HepG2 (cell line): ENCODE data around the gene ZFYVE26. TPM values are rescaled to one million over a fixed set of nuclear protein-coding genes. Genes with fewer than 3 reads are reported as not detected.

Experiments
- ATAC-seq: fragments of 200-7000 bp; cut with Tn5 transposase; 3 replicates; pipeline ENCODE4 v1.9.1; 2020; ENCODE audit warnings: mild to moderate bottlenecking, moderate library complexity
- Bru-seq: library from RNA; stranded (reverse); fragments of 400-500 nt; gene quantifications from one replicate; lab custom pipeline; 2021; lab: Mats Ljungman, UMichigan
- BruChase-seq, 2 experiments: library from RNA; stranded (reverse); fragments of 400-500 nt; gene quantifications; one replicate each; lab custom pipeline; 2021; lab: Mats Ljungman, UMichigan
- BruUV-seq: library from RNA; stranded (reverse); fragments of 400-500 nt; replicated peaks from 2 replicates; lab custom pipeline; 2021; lab: Mats Ljungman, UMichigan
- CTCF ChIA-PET: fragments of 300-600 bp; formaldehyde crosslinking; extraction: SDS; loops from one replicate; lab custom pipeline; 2021; ENCODE audit warnings: low total read pairs, inconsistent platforms, low intra/inter-chr PET ratio; lab: Yijun Ruan, JAX
- POLR2A ChIA-PET: fragments of 350-600 bp; sonication (Branson Sonifier 250); formaldehyde crosslinking; loops from one replicate; lab custom pipeline; 2020; ENCODE audit warnings: antibody characterized with exemption, inconsistent platforms; lab: Yijun Ruan, JAX
- DNase-seq: peaks from one replicate; pipeline ENCODE4 v3.0.0-alpha.2; 2015; ENCODE audit warnings: low spot score
- FAIRE-seq: peaks from 3 replicates; lab custom pipeline; 2011; peaks lifted over from hg19 to GRCh38; lab: Jason Lieb, UNC
- H2AFZ ChIP-seq: one replicate; pipeline ENCODE4 v1.6.1; 2011; ENCODE audit warnings: low read length, inconsistent platforms
- H3K27ac ChIP-seq: fragments of 300-600 bp; 3 replicates; pipeline ENCODE4 v1.8.0; 2011; ENCODE audit warnings: mixed run types, mild to moderate bottlenecking, mixed read lengths, low read length, inconsistent platforms; ENCODE audit not compliant: insufficient read depth; ENCODE audit errors: extremely low read length
- H3K27me3 ChIP-seq, 2 experiments: fragments of 200-600 bp in 1 of 2; 2 replicates in 1 of 2; 3 replicates in 1 of 2; pipeline versions ENCODE4 v1.6.0 to v1.8.0; 2011; ENCODE audit warnings: low read length in 2 of 2, mild to moderate bottlenecking in 2 of 2, moderate library complexity in 2 of 2, inconsistent platforms in 1 of 2; ENCODE audit not compliant: insufficient read depth in 2 of 2, control insufficient read depth in 1 of 2
- H3K36me3 ChIP-seq, 2 experiments: fragments of 200-600 bp in 1 of 2; replicated peaks in 1 of 2; 2 replicates in 1 of 2; 3 replicates in 1 of 2; pipeline versions ENCODE4 v1.5.1 to v1.8.0; 2011; ENCODE audit warnings: low read length in 2 of 2, inconsistent platforms in 1 of 2; ENCODE audit not compliant: insufficient read depth in 2 of 2, control insufficient read depth in 1 of 2
- H3K4me1 ChIP-seq: 2 replicates; pipeline ENCODE4 v1.5.1; 2012; ENCODE audit warnings: low read length, inconsistent platforms; ENCODE audit not compliant: insufficient read depth
- H3K4me2 ChIP-seq: 2 replicates; pipeline ENCODE4 v1.6.0; 2011; ENCODE audit warnings: low read depth, low read length, inconsistent platforms
- H3K4me3 ChIP-seq, 3 experiments: fragments of 200-600 bp in 1 of 3; sonication (generic), shearing (Covaris generic) in 1 of 3; replicated peaks in 1 of 3; 2 replicates each; pipeline ENCODE4 v1.5.1; 2011 to 2016; ENCODE audit warnings: low read length in 3 of 3, inconsistent platforms in 2 of 3, low read depth in 2 of 3, mild to moderate bottlenecking in 2 of 3, control low read depth in 1 of 3, mixed read lengths in 1 of 3; ENCODE audit not compliant: insufficient read depth in 1 of 3
- H3K79me2 ChIP-seq: one replicate; pipeline ENCODE4 v1.6.1; 2011; ENCODE audit warnings: low read length, inconsistent platforms; ENCODE audit not compliant: insufficient read depth
- H3K9ac ChIP-seq: 2 replicates; pipeline ENCODE4 v1.6.0; 2011; ENCODE audit warnings: mild to moderate bottlenecking, low read depth, low read length, inconsistent platforms; ENCODE audit not compliant: insufficient read depth
- H3K9me3 ChIP-seq: 2 replicates; pipeline ENCODE4 v1.5.1; 2012; ENCODE audit warnings: mild to moderate bottlenecking, low read length
- H4K20me1 ChIP-seq: 2 replicates; pipeline ENCODE4 v1.6.0; 2011; ENCODE audit warnings: inconsistent platforms, mild to moderate bottlenecking, low read length, moderate library complexity; ENCODE audit not compliant: insufficient read depth
- DNMT3B ChIP-seq: conservative IDR thresholded peaks from 2 replicates; pipeline ENCODE4 v1.6.1; 2016; ENCODE audit warnings: missing biosample characterization, control low read depth
- RCOR2 ChIP-seq: IDR thresholded peaks from 2 replicates; pipeline ENCODE4 v1.6.1; 2016; ENCODE audit warnings: missing biosample characterization, missing genetic modification reagents
- TOPORS ChIP-seq: sonication (generic); formaldehyde crosslinking; IDR thresholded peaks from 2 replicates; pipeline ENCODE4 v1.8.0; 2023; ENCODE audit warnings: mild to moderate bottlenecking, missing genetic modification reagents
- ZBTB42 ChIP-seq: sonication (generic); formaldehyde crosslinking; IDR thresholded peaks from 2 replicates; pipeline ENCODE4 v1.5.0; 2020; ENCODE audit warnings: mild to moderate bottlenecking, missing genetic modification reagents
- WGBS: methylation state at CpG from one replicate; pipeline ENCODE4 v1.1.6; 2017; ENCODE audit warnings: low lambda C conversion rate; 5-methylcytosine and 5-hydroxymethylcytosine counted together
- in situ Hi-C: cut with HindIII; loops from 2 replicates; pipeline ENCODE4 v1.10.0; 2017; ENCODE audit warnings: low pct_unique_long_range_greater_than_20kb; ENCODE audit not compliant: extremely low pct_ligation_motif_present
- intact Hi-C: fragments of 100-400 bp; cut with micrococcal nuclease; formaldehyde crosslinking; loops from one replicate; pipeline ENCODE4 v1.10.0; 2022; ENCODE audit not compliant: unreplicated experiment
- long read RNA-seq, 2 experiments: library from RNA in 1 of 2; library from polyadenylated mRNA in 1 of 2; stranded (forward) in 1 of 2; unstranded in 1 of 2; transcript quantifications; one replicate each; pipeline ENCODE4 v2.0.0, GENCODE V29; 2019 to 2022
- polyA minus RNA-seq, 3 experiments: library from RNA; depleted of rRNA, polyadenylated mRNA; stranded (reverse); fragments of >200 nt; gene quantifications; 2 replicates each; pipeline ENCODE4 v1.2.3, GENCODE V29; 2011; ENCODE audit warnings: low replicate concordance in 1 of 3
- polyA plus RNA-seq, 8 experiments: library from polyadenylated mRNA; depleted of rRNA in 3 of 8; stranded (reverse) in 7 of 8; unstranded in 1 of 8; fragments of >200 nt; fragmentation: Illumina TruSeq in 4 of 8; extraction: Trizol in 4 of 8; gene quantifications; 2 replicates each; pipeline versions ENCODE4 v1.2.1 to v1.2.3, GENCODE V29; 2011 to 2016; ENCODE audit warnings: low read depth in 4 of 8, missing spikeins in 1 of 8, mixed read lengths in 1 of 8; ENCODE audit not compliant: insufficient read depth in 1 of 8
- total RNA-seq, 5 experiments: library from RNA; depleted of rRNA; stranded (reverse); fragments of >200 nt; fragmentation: Illumina TruSeq; extraction: Trizol; gene quantifications; 2 replicates each; pipeline ENCODE4 v1.2.3, GENCODE V29; 2016; ENCODE audit warnings: low read depth in 1 of 5
- TF ChIP-seq, protein P1 (sequence below): sonication (generic); formaldehyde crosslinking; IDR thresholded peaks from 2 replicates; pipeline ENCODE4 v1.4.0; 2020; ENCODE audit warnings: missing genetic modification reagents, borderline replicate concordance
- TF ChIP-seq, protein P2 (sequence below): sonication (generic); formaldehyde crosslinking; IDR thresholded peaks from 2 replicates; pipeline ENCODE4 v1.4.0; 2020; ENCODE audit warnings: missing genetic modification reagents
- TF ChIP-seq, protein P3 (sequence below): sonication (generic); formaldehyde crosslinking; IDR thresholded peaks from 2 replicates; pipeline ENCODE4 v1.4.0; 2020; ENCODE audit warnings: missing genetic modification reagents, borderline replicate concordance

ZFYVE26 gene
- total RNA-seq (2016; rRNA removed; fragmentation: Illumina TruSeq; extraction: Trizol), result 16.4 and 18.0 TPM in 2 replicates
- total RNA-seq (2016; cell fraction: cytosol; rRNA removed; fragmentation: Illumina TruSeq; extraction: Trizol; ENCODE audit: low read depth), result 3.4 and 3.6 TPM in 2 replicates
- total RNA-seq (2016; cell fraction: insoluble cytoplasmic fraction; rRNA removed; fragmentation: Illumina TruSeq; extraction: Trizol), result 15.6 and 15.9 TPM in 2 replicates
- total RNA-seq (2016; cell fraction: membrane; rRNA removed; fragmentation: Illumina TruSeq; extraction: Trizol), result 4.8 and 5.2 TPM in 2 replicates
- 23.2 and 23.5 TPM in 2 replicates for total RNA-seq (2016; cell fraction: nucleus; rRNA removed; fragmentation: Illumina TruSeq; extraction: Trizol)
- 12.4 and 13.6 TPM in 2 replicates for polyA plus RNA-seq (2011; rRNA removed)
- polyA plus RNA-seq (2011; cell fraction: cytosol; rRNA removed), result 5.0 and 5.6 TPM in 2 replicates
- 19.4 and 19.5 TPM in 2 replicates for polyA plus RNA-seq (2011; cell fraction: nucleus; rRNA removed)
- 5.7 and 6.8 TPM in 2 replicates for polyA plus RNA-seq (2012)
- polyA plus RNA-seq (2016; cell fraction: cytosol; fragmentation: Illumina TruSeq; extraction: Trizol; ENCODE audit: low read depth), result 0.43 and 0.49 TPM in 2 replicates
- polyA plus RNA-seq (2016; cell fraction: insoluble cytoplasmic fraction; fragmentation: Illumina TruSeq; extraction: Trizol; ENCODE audit: low read depth), result 6.8 and 9.9 TPM in 2 replicates
- polyA plus RNA-seq (2016; cell fraction: membrane; fragmentation: Illumina TruSeq; extraction: Trizol; ENCODE audit: low read depth), result 1.2 and 1.4 TPM in 2 replicates
- 11.4 and 12.6 TPM in 2 replicates for polyA plus RNA-seq (2016; cell fraction: nucleus; fragmentation: Illumina TruSeq; extraction: Trizol; ENCODE audit: insufficient read depth, low read depth)
- 39.2 and 58.0 TPM in 2 replicates for polyA minus RNA-seq (2011; rRNA and poly(A)+ RNA removed; ENCODE audit: low replicate concordance)
- 11.1 and 11.2 TPM in 2 replicates for polyA minus RNA-seq (2011; cell fraction: cytosol; rRNA and poly(A)+ RNA removed)
- polyA minus RNA-seq (2011; cell fraction: nucleus; rRNA and poly(A)+ RNA removed), result 52.7 and 79.7 TPM in 2 replicates
- Bru-seq, nascent RNA, result percentile 69 among the genes with signal in this experiment
- BruChase-seq, experiment 1, labeled RNA remaining after a 6-hour chase, result percentile 73 among the genes with signal in this experiment
- BruChase-seq, experiment 2, labeled RNA remaining after a 2-hour chase, result percentile 73 among the genes with signal in this experiment
- long read RNA-seq, experiment 1, partial matches to known transcripts, result 0 of 1 reads
- long read RNA-seq, experiment 1, other reads (novel, unspliced or antisense), result 1 of 1 reads
- long read RNA-seq, experiment 2, full-length matches to known transcripts, result 2 of 20 reads
- long read RNA-seq, experiment 2, partial matches to known transcripts, result 13 of 20 reads
- long read RNA-seq, experiment 2, other reads (novel, unspliced or antisense), result 5 of 20 reads

DNA sequence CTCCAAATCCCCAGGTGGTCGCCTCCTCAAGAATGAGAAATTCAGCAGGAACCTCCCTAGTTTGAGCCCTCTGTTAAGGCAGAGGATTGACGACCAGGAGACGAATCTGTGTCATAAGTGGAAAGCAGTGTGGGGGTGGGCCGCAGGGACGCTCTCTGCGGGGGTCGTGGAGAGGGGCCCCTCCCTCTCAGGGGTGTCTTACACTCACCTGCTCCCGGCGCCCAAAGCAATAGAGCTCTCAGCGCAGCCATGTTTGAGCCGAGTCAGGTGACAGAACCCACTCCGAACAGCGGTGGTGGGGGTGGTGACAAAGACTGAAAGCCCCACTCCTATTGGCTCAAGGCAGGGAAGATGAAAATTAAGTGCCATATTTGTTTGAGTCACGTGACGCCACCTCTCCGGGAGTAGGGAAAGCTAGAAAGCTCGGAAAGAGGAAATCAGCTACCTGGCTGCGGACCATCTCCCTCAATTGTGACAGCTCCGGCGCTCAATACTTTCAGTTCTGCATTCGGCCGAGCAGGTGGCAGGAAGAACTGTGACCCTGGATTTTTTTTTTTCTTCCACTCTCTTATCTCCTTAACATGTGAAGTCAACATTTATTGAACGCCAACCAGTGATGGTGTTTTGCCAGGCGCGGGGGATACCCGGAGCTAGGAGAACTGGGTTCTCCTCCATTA is at the start of gene ZFYVE26:
TSS of gene ZFYVE26 (minus strand) at position 265 of the 677 bp plus-strand sequence. CDS start 627 bp downstream, outside the sequence.
- intact Hi-C loops (no loop called here), in situ Hi-C loops (no loop called here)
- ATAC-seq (peak; percentile 96), DNase-seq (peak; percentile 98), FAIRE-seq (peak; percentile 96)
- Histone ChIP-seq H3K27ac (peak within 1 kb of the TSS; percentile 83), H3K9me3 (no peaks in the 10 kb centered on the region), H3K36me3 (peaks cover 2 to 11% of the 10 kb centered on the region in 2 experiments; a peak in 4 of 5 replicates), H3K27me3 (no peaks in the 10 kb centered on the region; a peak in 1 of 5 replicates), H3K4me3 (peak within 1 kb of the TSS; percentile 84 to 86 (median 84)), H3K4me1 (peaks cover 32% of the 10 kb centered on the region), H2AFZ (peak within 1 kb of the TSS; percentile 48), H3K4me2 (peak within 1 kb of the TSS; percentile 88), H3K9ac (peak within 1 kb of the TSS; percentile 75), H3K79me2 (peaks cover 19% of the 10 kb centered on the region), H4K20me1 (no peaks in the 10 kb centered on the region)
- CTCF ChIA-PET, result no interaction called here
- WGBS, result under 1% methylated on average over 23 of the region's 26 CpGs
- no TSS peak for BruUV-seq
- POLR2A ChIA-PET, result interaction anchor here (0.7 to 1.9 kb wide), 11 partner anchors 10 to 1008 kb away, joined by 3 to 7 read pairs (median 5); partner anchors contain the start of genes ATP6V1D, PIGH and RDH11
- TF ChIP-seq ZBTB42 (CRISPR knock-in tag), result no peak
- no peak for TF ChIP-seq RCOR2
- no peak for TF ChIP-seq TOPORS (CRISPR knock-in tag)
- no peak for TF ChIP-seq DNMT3B (CRISPR knock-in tag)
- TF ChIP-seq, protein P1, sequence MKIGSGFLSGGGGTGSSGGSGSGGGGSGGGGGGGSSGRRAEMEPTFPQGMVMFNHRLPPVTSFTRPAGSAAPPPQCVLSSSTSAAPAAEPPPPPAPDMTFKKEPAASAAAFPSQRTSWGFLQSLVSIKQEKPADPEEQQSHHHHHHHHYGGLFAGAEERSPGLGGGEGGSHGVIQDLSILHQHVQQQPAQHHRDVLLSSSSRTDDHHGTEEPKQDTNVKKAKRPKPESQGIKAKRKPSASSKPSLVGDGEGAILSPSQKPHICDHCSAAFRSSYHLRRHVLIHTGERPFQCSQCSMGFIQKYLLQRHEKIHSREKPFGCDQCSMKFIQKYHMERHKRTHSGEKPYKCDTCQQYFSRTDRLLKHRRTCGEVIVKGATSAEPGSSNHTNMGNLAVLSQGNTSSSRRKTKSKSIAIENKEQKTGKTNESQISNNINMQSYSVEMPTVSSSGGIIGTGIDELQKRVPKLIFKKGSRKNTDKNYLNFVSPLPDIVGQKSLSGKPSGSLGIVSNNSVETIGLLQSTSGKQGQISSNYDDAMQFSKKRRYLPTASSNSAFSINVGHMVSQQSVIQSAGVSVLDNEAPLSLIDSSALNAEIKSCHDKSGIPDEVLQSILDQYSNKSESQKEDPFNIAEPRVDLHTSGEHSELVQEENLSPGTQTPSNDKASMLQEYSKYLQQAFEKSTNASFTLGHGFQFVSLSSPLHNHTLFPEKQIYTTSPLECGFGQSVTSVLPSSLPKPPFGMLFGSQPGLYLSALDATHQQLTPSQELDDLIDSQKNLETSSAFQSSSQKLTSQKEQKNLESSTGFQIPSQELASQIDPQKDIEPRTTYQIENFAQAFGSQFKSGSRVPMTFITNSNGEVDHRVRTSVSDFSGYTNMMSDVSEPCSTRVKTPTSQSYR (CRISPR knock-in tag), result peak; percentile 73; the same call in 1 of the 2 replicates
- TF ChIP-seq, protein P2, sequence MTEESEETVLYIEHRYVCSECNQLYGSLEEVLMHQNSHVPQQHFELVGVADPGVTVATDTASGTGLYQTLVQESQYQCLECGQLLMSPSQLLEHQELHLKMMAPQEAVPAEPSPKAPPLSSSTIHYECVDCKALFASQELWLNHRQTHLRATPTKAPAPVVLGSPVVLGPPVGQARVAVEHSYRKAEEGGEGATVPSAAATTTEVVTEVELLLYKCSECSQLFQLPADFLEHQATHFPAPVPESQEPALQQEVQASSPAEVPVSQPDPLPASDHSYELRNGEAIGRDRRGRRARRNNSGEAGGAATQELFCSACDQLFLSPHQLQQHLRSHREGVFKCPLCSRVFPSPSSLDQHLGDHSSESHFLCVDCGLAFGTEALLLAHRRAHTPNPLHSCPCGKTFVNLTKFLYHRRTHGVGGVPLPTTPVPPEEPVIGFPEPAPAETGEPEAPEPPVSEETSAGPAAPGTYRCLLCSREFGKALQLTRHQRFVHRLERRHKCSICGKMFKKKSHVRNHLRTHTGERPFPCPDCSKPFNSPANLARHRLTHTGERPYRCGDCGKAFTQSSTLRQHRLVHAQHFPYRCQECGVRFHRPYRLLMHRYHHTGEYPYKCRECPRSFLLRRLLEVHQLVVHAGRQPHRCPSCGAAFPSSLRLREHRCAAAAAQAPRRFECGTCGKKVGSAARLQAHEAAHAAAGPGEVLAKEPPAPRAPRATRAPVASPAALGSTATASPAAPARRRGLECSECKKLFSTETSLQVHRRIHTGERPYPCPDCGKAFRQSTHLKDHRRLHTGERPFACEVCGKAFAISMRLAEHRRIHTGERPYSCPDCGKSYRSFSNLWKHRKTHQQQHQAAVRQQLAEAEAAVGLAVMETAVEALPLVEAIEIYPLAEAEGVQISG (CRISPR knock-in tag), result peak; percentile 64; the same call in 1 of the 2 replicates
- TF ChIP-seq, protein P3, sequence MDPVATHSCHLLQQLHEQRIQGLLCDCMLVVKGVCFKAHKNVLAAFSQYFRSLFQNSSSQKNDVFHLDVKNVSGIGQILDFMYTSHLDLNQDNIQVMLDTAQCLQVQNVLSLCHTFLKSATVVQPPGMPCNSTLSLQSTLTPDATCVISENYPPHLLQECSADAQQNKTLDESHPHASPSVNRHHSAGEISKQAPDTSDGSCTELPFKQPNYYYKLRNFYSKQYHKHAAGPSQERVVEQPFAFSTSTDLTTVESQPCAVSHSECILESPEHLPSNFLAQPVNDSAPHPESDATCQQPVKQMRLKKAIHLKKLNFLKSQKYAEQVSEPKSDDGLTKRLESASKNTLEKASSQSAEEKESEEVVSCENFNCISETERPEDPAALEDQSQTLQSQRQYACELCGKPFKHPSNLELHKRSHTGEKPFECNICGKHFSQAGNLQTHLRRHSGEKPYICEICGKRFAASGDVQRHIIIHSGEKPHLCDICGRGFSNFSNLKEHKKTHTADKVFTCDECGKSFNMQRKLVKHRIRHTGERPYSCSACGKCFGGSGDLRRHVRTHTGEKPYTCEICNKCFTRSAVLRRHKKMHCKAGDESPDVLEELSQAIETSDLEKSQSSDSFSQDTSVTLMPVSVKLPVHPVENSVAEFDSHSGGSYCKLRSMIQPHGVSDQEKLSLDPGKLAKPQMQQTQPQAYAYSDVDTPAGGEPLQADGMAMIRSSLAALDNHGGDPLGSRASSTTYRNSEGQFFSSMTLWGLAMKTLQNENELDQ (CRISPR knock-in tag), result no peak
